GM19239 (cell line): ENCODE measurements around the gene NDUFA5.

Experiments
- DNase-seq: peaks from one replicate; pipeline ENCODE4 v3.0.0; 2011; ENCODE audit warnings: low spot score; ENCODE audit not compliant: insufficient read length
- FAIRE-seq: peaks from 2 replicates; lab custom pipeline; 2011; peaks lifted over from hg19 to GRCh38; lab: Jason Lieb, UNC

Gene NDUFA5

GRCh38 chr7:123557398-123558288, at the start of gene NDUFA5:
Gene NDUFA5, minus strand, starts transcription at chr7:123557818. Its CDS starts 23 bp downstream, at chr7:123557795.
- DNase-seq, result peak; percentile 62
- FAIRE-seq, result peak; percentile 97

GRCh38 chr7:123604739-123605138, 47.1 kb upstream of the NDUFA5 start:
- no peak for DNase-seq
- FAIRE-seq, result no peak

GRCh38 chr7:123602648-123603047, 45.0 kb upstream of the NDUFA5 start:
- DNase-seq (no peak), FAIRE-seq (no peak)

- no peak for FAIRE-seq
- DNase-seq, result no peak
These were observed 43.9 kb upstream of the NDUFA5 start, which contains the start of gene ASB15 for GRCh38 chr7:123601530-123601929. Gene ASB15, plus strand, starts transcription at chr7:123601821. Its CDS starts 12,682 bp downstream, at chr7:123614503.

- DNase-seq (no peak), FAIRE-seq (no peak)
These were observed 43.3 kb upstream of the NDUFA5 start for GRCh38 chr7:123600876-123601275.

GRCh38 chr7:123599766-123600165, 42.1 kb upstream of the NDUFA5 start:
- DNase-seq (no peak), FAIRE-seq (no peak)

- no peak for DNase-seq
- no peak for FAIRE-seq
These were observed 41.0 kb upstream of the NDUFA5 start for GRCh38 chr7:123598657-123599056.

- no peak for FAIRE-seq
- DNase-seq, result no peak
These were observed 37.2 kb upstream of the NDUFA5 start for GRCh38 chr7:123594813-123595241.

GRCh38 chr7:123588376-123588775, 30.8 kb upstream of the NDUFA5 start:
- FAIRE-seq, result no peak
- DNase-seq, result no peak

- DNase-seq, result no peak
- no peak for FAIRE-seq
These were observed 26.2 kb upstream of the NDUFA5 start for GRCh38 chr7:123583821-123584220.

- FAIRE-seq (no peak), DNase-seq (no peak)
These were observed 23.5 kb upstream of the NDUFA5 start for GRCh38 chr7:123581162-123581459.

- DNase-seq (no peak), FAIRE-seq (no peak)
These were observed 23.0 kb upstream of the NDUFA5 start for GRCh38 chr7:123580406-123581161.

GRCh38 chr7:123579416-123579815, 21.8 kb upstream of the NDUFA5 start:
- FAIRE-seq, result no peak
- DNase-seq, result no peak

GRCh38 chr7:123573896-123574467, 16.4 kb upstream of the NDUFA5 start:
- DNase-seq, result no peak
- FAIRE-seq, result no peak

GRCh38 chr7:123573341-123573740, 15.7 kb upstream of the NDUFA5 start:
- no peak for FAIRE-seq
- DNase-seq, result no peak

- FAIRE-seq, result no peak
These were observed 14.1 kb upstream of the NDUFA5 start for GRCh38 chr7:123571684-123572083.

GRCh38 chr7:123571187-123571586, 13.6 kb upstream of the NDUFA5 start:
- FAIRE-seq, result no peak
- DNase-seq, result no peak

More at GRCh38 chr7:123571684-123572083, 14.1 kb upstream of the NDUFA5 start:
- DNase-seq, result no peak

GRCh38 chr7:123570390-123571182, 13.0 kb upstream of the NDUFA5 start:
- FAIRE-seq, result no peak
- no peak for DNase-seq

GRCh38 chr7:123569352-123570010, 11.9 kb upstream of the NDUFA5 start:
- no peak for FAIRE-seq
- DNase-seq, result no peak

- FAIRE-seq (no peak), DNase-seq (no peak)
These were observed 4.5 kb upstream of the NDUFA5 start for GRCh38 chr7:123562121-123562520.
